ENCODE results near the gene PTP4A2. TPM values are rescaled to one million over a fixed set of nuclear protein-coding genes. Genes with fewer than 3 reads are reported as not detected.

Gene PTP4A2
- total RNA-seq (2021; fragmentation: NEBNext Ultra II Directional; extraction: Animal tissue kit (Norgen Biotek cat#: 25700)) (167 and 214 TPM in 2 replicates), polyA plus RNA-seq (2011; rRNA removed) (39.1 and 87.4 TPM in 2 replicates), polyA minus RNA-seq (2011; rRNA and poly(A)+ RNA removed) (197 and 236 TPM in 2 replicates)
- 92.5 TPM for polyA plus RNA-seq (2011; cell fraction: cytosol; rRNA removed)
- 67.4 TPM for polyA plus RNA-seq (2011; cell fraction: nucleus; rRNA removed)
- 138 to 236 TPM (median 166 TPM) in 4 replicates for polyA plus RNA-seq (2012, experiment 1 of 2)
- 38.0 TPM for polyA plus RNA-seq (2012, experiment 2 of 2)
- 296 TPM for polyA plus RNA-seq (2013, experiment 1 of 2)
- 306 TPM for polyA plus RNA-seq (2013, experiment 2 of 2)
- 146 TPM for polyA minus RNA-seq (2011; cell fraction: cytosol; rRNA and poly(A)+ RNA removed)
- polyA minus RNA-seq (2011; cell fraction: nucleus; rRNA and poly(A)+ RNA removed) = 133 TPM
- long read RNA-seq, experiment 1, transcript PTP4A2-221 (6 exons, 3,921 nt) = major isoform, 48 of 112 reads
- long read RNA-seq, experiment 1, transcript PTP4A2-218 (5 exons, 3,353 nt) = minor isoform, 11 of 112 reads
- long read RNA-seq, experiment 1, partial matches to known transcripts = 6 of 112 reads
- long read RNA-seq, experiment 1, other reads (novel, unspliced or antisense) = 45 of 112 reads
- long read RNA-seq, experiment 2, partial matches to known transcripts = 20 of 25 reads
- long read RNA-seq, experiment 2, other reads (novel, unspliced or antisense) = 3 of 25 reads

DNA sequence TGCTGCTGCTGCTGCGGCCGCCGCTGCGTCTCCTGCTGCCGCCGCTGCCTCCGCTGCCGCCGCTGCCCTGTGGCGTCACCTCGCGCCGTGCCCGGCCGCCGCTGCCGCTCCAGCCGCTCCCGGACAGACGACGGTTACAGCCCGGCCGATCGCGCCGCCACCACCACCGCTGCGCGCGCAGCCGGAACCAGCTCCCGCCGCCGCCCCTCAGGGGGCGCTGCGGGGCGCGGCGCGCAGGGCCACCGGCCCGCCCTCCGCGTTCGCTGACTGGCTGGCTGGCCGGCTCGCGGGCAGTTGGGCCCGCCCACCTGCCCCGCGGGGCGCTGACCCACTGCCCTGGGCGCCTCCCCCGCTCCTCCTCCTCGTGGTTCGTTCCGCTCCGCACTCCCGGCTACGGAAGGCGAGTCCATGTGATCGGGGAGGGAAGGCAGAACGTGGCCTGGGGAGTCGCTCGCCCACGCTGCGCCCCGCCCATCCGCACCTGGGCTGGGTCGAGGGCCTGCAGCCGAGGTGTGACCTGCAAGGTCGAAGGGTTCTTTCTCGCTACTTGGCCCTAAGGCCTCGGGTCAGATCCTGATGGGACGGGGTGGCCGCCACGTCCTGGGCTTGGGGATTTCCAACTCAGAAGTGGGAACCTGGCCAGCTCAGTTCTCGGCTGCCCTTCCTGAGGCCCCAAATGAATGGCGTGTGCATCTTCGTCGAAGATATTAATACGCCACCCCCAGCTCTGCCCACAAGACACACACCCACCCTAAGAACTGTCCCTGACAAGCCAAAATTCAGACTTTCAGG, at the start of gene PTP4A2:
Gene PTP4A2 (minus strand): TSS at position 185 of the 792 bp plus-strand sequence. CDS start 19,303 bp downstream, outside the sequence.
- H2AK5ac ChIP-seq (ENCODE audit: low read depth, low read length) = peak within 1 kb of the TSS; percentile 97
- peak within 1 kb of the TSS; percentile 54 for H3K27ac ChIP-seq (ENCODE audit: low read depth, low read length)
- H4K20me1 ChIP-seq (replicated peaks in 1 of 2; ENCODE audit: control insufficient read depth in 1 of 2, insufficient read depth in 2 of 2, low read length in 2 of 2) = peaks cover 2 to 9% of the 10 kb centered on the region in 2 experiments
- H3K79me2 ChIP-seq (ENCODE audit: control insufficient read depth in 1 of 2, insufficient read depth in 2 of 2, low read length in 2 of 2) = peaks cover 18 to 43% of the 10 kb centered on the region in 2 experiments
- DNase-seq (ENCODE audit: low read depth in 1 of 2, low spot score in 2 of 2) (peak; percentile 94), FAIRE-seq (no peak)
- peaks cover 0 to 6% (median 0%) of the 10 kb centered on the region in 4 experiments; a peak in 2 of 7 replicates for H3K27me3 ChIP-seq (replicated peaks in 1 of 4; ENCODE audit: control insufficient read depth in 3 of 4, extremely low read depth in 1 of 4, insufficient read depth in 3 of 4, low read length in 3 of 4)
- H4K8ac ChIP-seq (ENCODE audit: extremely low read depth, insufficient read depth, low read length) = peak within 1 kb of the TSS; percentile 57; the same call in 1 of the 2 replicates
- peak within 1 kb of the TSS; percentile 92 to 99 (median 95) for H3K4me3 ChIP-seq (ENCODE audit: extremely low read depth in 1 of 4, insufficient read depth in 2 of 4, low read depth in 3 of 4, low read length in 4 of 4)
- H2BK5ac ChIP-seq (ENCODE audit: low read depth, low read length) = peak within 1 kb of the TSS; percentile 95
- no peak within 1 kb of the TSS for H2BK20ac ChIP-seq (ENCODE audit: low read length)
- H3K56ac ChIP-seq (replicated peaks; ENCODE audit: insufficient read length, low read depth, low read length) = peak within 1 kb of the TSS; percentile 80
- peaks cover 7% of the 10 kb centered on the region; the same call in 1 of the 2 replicates for H3K23me2 ChIP-seq (ENCODE audit: low read depth, low read length)
- H2BK15ac ChIP-seq (ENCODE audit: low read length) = peak within 1 kb of the TSS; percentile 72; the same call in 1 of the 2 replicates
- no peaks in the 10 kb centered on the region; a peak in 1 of 4 replicates for H3K9me3 ChIP-seq (ENCODE audit: insufficient read depth in 2 of 2, low read depth in 1 of 2, low read length in 1 of 2)
- peaks cover 3 to 10% (median 8%) of the 10 kb centered on the region in 4 experiments; a peak in 6 of 7 replicates for H3K4me1 ChIP-seq (replicated peaks in 1 of 4; ENCODE audit: control insufficient read depth in 3 of 4, insufficient read depth in 4 of 4, low read length in 3 of 4)
- no peak within 1 kb of the TSS for H2BK120ac ChIP-seq (replicated peaks; ENCODE audit: low read depth, low read length)
- no peak within 1 kb of the TSS for H3K23ac ChIP-seq (ENCODE audit: insufficient read length)
- H3K4ac ChIP-seq (replicated peaks; ENCODE audit: insufficient read length, low read depth, low read length) = peak within 1 kb of the TSS; percentile 90
- H3K18ac ChIP-seq (ENCODE audit: extremely low read depth, low read length) = peak within 1 kb of the TSS; percentile 71
- ChIA-PET POLR2A (ENCODE audit: partially characterized antibody) (interaction anchor here (0.7 to 2.4 kb wide), 8 partner anchors 11 to 235 kb away, joined by 3 to 15 read pairs (median 3); partner anchors contain the start of genes COL16A1 and KPNA6), CTCF (ENCODE audit: partially characterized antibody) (interaction anchor here (0.6 to 3.3 kb wide), 12 partner anchors 12 to 216 kb away, joined by 3 to 27 read pairs (median 4); partner anchors contain the start of gene SPOCD1)
- peak within 1 kb of the TSS; percentile 91 to 95 for H3K4me2 ChIP-seq (ENCODE audit: insufficient read depth in 1 of 2, low read depth in 2 of 2, low read length in 2 of 2)
- H4K5ac ChIP-seq (ENCODE audit: insufficient read length, low read depth, low read length) = peak within 1 kb of the TSS; percentile 6
- H3K79me1 ChIP-seq (ENCODE audit: low read depth, low read length) = peaks cover 3% of the 10 kb centered on the region; the same call in 1 of the 2 replicates
- H3K36me3 ChIP-seq (ENCODE audit: control insufficient read depth in 2 of 4, insufficient read depth in 4 of 4, low read length in 3 of 4) = no peaks in the 10 kb centered on the region
- 0 out of 2 replicates have a peak within 1 kb of the TSS, but pooled peaks have one; percentile 43 for H2AFZ ChIP-seq (ENCODE audit: low read length)
- peak within 1 kb of the TSS; percentile 63 for H4K91ac ChIP-seq (replicated peaks; ENCODE audit: insufficient read length, low read length)
- WGBS, 2 experiments (ENCODE audit: extremely low coverage in 1 of 2, insufficient coverage in 1 of 2, insufficient read length in 1 of 2, insufficient replicate concordance in 2 of 2, low coverage in 1 of 2, low lambda C conversion rate in 2 of 2, missing lambda C conversion rate in 1 of 2) = 13% methylated on average over 52 of the region's 82 CpGs; no CpG with 5 or more reads in 1 of the 2 experiments
- peak within 1 kb of the TSS; percentile 74 to 93 (median 82) for H3K9ac ChIP-seq (replicated peaks in 1 of 4; ENCODE audit: extremely low read depth in 1 of 4, low read depth in 3 of 4, low read length in 3 of 4)
- peak within 1 kb of the TSS; percentile 84; the same call in 1 of the 2 replicates for H2BK12ac ChIP-seq (ENCODE audit: low read depth, low read length)
- H3K14ac ChIP-seq (ENCODE audit: insufficient read length) = no peak within 1 kb of the TSS
- TF ChIP-seq PHF8 (conservative IDR thresholded peaks at IDR 0.05; ENCODE audit: low read depth, low read length) = peak; percentile 60; the same call in 1 of the 2 replicates
- no peak; a peak in 1 of 4 replicates for TF ChIP-seq SIN3A (conservative IDR thresholded peaks at IDR 0.05 in 1 of 2, IDR thresholded peaks at IDR 0.05 in 1 of 2; ENCODE audit: low read depth in 1 of 2, low read length in 2 of 2)
- TF ChIP-seq, protein P1, sequence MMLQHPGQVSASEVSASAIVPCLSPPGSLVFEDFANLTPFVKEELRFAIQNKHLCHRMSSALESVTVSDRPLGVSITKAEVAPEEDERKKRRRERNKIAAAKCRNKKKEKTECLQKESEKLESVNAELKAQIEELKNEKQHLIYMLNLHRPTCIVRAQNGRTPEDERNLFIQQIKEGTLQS (IDR thresholded peaks at IDR 0.05; ENCODE audit: insufficient read depth, low read depth, low read length) = no peak
- TF ChIP-seq JUND (IDR thresholded peaks at IDR 0.05; ENCODE audit: low read length) = peak; percentile 94
- TF ChIP-seq MAFK (IDR thresholded peaks at IDR 0.05; ENCODE audit: low read depth, low read length) = no peak; the same call in 1 of the 2 replicates
- TF ChIP-seq TCF12 (IDR thresholded peaks at IDR 0.05; ENCODE audit: low read depth, low read length) = peak; percentile 86
